ENCODE data around the gene AZGP1.
"Not testable (repeated sequence)": the region's sequence is repeated elsewhere in the genome, so short reads cannot be mapped to it uniquely, and the experiment has no call there.

Gene AZGP1

DNA sequence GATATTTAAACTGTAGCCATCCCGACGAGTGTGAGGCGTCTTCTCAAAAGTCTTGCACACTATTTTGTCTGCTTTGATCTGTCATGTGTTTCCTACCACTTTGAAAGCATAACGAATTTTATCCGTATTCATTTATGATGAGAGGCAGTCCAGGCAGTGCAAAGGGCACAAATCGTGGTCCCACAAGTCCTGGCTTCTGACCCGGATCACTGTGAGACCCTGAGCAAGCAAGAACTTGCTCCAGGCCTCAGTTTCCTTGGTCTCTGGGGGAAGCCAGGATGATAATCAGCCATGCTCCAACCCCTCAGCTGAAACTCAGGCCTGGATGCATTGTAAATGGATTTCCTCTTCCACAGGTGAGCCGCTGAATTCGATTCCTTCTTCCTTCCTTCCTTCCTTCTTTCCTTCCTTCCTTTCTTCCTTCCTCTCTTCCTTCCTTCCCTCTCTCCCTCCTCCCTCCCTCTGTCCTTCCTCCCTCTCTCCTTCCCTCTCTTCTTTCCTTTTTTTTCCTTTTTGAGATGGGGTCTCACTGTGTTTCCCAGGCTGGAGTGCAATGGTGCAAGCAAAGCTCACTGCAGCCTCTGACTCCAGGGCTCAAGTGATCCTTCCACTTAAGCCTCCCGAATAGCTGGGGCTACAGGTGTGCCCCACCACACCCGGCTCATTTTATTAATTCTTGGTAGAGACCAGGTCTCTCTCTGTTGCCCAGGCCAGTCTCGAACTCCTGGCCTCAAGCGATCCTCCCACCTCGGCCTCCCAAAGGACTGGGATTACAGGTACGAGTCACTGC, 21.1 kb upstream of the AZGP1 start:
- DNase-seq, result no peak

DNA sequence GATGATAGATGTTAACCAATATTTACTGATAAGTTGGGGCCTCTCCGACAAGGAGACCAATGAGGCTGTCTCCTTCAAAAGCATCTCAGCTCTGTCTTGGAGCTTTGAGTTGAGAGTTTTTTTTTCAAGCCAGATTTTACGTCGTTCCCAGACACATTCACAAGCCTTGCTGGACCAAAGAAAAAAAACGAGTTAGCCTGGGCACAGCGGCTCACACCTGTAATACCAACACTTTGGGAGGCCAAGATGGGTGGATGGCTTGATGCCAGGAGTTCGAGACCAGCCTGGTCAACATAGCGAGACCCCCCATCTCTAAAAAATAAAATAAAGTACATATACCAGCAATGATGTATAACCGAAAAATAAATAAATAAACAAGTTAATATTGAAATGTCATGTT, 19.0 kb upstream of the AZGP1 start:
- DNase-seq, result no peak

DNA sequence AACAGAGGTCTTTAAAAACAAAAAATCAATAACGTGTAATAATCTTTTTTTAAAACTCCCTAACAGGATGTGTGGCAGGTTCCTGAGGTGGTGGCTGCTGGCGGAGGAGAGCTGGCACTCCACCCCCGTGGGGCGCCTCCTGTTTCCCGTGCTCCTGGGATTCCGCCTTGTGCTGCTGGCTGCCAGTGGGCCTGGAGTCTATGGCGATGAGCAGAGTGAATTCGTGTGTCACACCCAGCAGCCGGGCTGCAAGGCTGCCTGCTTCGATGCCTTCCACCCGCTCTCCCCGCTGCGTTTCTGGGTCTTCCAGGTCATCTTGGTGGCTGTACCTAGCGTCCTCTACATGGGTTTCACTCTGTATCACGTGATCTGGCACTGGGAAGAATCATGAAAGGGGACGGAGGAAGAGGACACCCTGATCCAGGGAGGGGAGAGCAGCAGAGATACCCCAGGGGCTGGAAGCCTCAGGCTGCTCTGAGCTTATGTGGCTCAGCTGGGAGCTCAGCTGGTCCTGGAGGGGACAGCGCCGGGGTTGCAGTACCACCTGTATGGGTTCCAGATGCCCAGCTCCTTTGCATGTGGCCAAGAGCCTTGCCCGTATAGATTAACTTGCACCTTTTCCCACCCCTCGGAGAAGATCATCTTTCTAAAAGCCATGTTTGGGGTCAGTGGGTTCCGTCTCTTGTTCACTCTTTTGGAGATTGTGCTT, 16.7 kb upstream of the AZGP1 start:
- no peak for DNase-seq

DNA sequence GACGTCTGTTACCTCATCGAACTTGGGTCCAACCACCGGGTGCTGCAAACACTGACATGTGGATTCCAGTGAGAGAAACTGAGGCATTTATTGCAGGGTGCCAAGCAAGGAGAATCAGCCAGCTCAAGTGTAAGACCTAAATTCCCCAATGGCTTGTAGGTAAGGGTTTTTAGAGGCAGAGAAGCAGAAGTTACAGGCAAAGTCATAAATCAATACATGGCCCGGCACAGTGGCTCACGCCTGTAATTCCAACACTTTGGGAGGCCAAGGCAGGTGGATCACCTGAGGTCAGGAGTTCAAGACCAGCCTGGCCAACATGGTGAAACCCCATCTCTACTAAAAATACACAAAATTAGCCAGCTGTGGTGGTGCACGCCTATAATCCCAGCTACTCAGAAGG, 15.7 kb upstream of the AZGP1 start:
- not testable (repeated sequence) for DNase-seq

DNA sequence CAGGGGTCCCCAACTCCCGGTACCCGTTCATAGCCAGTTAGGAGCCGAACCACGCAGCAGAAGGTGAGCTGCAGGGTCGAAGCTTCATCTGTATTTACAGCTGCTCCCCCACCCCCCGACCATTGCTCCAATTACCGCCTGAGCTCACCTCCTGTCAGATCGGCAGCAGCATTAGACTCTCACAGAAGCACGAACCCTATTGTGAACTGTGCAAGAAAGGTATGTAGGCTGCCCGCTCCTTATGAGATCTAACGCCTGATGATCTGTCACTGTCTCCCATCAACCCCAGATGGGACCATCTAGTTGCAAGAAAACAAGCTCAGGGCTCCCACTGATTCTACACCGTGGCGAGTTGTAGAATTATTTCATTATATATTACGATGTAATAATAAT, 14.6 kb upstream of the AZGP1 start:
- no peak for DNase-seq

DNA sequence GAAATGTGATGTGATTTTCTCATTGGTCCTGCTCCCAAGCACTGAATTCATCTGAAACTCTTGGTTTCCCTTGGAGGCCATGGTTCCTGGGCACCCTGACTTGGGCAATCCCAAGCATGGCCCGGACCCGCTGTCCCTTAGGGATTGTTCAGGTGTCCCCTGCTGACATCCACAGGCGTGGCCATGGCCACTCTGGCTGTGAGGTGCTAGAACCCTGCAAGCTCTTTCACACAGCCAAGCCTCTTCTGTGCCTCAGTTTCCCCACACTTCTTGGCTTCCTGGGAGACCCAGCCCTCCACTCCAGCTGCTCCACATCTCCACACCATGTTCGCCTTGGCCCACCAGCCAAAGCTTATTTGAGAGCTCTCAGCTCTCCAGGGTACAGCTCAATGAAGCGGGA, 12.0 kb upstream of the AZGP1 start:
- DNase-seq, result no peak

DNA sequence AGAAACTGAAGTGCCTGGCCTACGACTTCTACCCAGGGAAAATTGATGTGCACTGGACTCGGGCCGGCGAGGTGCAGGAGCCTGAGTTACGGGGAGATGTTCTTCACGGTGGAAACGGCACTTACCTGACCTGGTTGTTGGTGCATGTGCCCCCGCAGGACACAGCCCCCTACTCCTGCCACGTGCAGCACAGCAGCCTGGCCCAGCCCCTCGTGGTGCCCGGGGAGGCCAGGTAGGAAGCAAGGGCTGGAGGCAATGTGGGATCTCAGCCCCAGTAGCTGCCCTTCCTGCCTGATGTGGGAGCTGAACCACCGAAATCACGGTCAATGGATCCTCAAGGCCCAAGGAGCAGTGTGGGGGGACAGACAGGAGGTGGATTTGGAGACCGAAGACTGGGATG, 11.5 kb upstream of the AZGP1 start:
- not testable (repeated sequence) for DNase-seq

DNA sequence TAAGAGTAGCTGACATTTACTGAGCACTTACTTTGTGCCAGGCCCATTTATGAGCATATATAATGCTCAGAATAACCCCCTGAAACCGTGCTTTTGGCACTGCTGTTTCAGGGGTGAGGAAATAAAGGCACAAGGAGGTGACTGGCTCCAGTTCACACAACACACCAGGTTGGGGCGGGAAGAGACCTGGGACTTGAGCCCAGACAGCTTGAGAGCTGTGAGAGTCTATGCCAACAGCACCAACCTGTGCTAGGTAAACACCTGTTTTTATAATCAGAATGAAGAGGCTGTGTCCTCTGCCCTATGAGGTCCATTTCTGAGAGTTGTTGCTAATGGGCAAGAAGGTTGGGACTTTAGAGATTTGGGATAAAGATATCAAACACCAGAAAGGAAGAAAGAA, 8.8 kb upstream of the AZGP1 start:
- DNase-seq, result no peak

DNA sequence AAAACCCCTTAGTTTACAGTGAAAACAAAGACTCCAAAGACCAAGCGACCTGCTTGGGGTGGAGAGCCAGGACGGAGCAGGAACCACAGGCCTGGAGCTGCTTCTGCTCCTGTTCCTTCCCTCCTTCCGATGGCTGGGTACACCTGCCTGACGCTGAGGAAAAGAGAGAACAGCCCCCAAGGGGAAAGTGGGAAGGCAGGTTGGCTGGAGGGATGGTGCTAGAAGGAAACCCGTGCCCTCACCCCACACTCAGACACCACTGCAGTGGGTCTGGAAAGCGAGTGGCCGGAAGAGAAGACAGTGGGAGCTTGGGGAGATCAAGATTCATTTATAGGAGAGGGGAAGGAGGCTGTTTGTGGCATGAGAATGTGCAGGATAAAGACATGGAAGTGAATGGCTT, 5.2 kb upstream of the AZGP1 start:
- not testable (repeated sequence) for DNase-seq

DNA sequence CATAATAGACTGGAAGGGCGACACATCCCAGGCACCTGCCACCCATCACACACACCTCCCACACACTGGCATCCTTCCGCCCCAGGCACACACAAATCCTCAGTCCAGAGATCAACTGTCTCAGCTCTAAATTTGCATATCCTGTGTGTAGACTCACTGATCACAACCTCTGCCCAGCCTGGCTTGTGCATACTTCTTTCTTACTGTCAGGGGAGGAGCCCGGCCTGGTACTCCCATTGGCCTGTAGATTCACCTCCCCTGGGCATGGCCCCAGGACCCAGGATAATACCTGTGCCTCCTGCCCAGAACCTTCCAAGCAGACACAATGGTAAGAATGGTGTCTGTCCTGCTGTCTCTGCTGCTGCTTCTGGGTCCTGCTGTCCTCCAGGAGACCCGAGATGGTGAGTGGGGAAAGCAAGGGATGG, 4.6 kb upstream of the AZGP1 start:
- DNase-seq, result not testable (repeated sequence)

DNA sequence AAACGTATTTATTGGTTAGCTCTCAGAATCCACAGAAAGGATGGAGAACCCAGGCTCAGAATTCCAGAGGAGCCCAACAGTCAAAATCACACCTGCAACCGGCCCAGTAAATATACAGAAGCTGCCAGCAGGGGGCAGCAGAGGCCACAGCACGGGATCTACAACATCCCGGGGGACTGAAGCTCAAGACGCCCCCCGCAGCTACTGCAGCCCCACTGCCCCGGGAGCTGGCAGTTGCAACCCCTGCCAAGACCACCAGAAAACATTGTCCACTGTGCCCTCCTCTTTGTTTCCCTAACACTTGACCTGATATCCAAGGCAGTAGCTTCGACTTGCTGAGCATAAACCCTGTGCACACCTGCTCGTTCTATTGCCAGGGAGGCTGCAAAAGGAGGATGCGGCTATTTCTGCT, 4.0 kb upstream of the AZGP1 start:
- not testable (repeated sequence) for DNase-seq

DNA sequence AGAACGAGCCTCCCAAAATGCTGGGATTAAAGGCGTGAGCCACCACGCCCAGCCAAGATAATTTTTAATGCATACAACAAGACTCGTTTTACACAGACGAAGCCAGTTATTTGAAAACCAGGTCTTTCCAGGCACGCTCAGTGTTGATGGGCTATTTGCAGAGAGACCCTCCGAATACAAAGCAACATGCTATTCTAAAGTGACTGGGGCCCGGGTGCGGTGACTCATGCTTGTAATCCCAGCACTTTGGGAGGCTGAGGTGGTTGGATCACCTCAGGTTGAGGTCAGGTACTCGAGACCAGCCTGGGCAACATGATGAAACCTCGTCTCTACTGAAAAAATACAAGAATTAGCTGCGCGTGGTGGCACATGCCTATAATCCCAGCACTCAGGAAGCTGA, 795 bp upstream of the AZGP1 start:
- DNase-seq, result no peak

DNA sequence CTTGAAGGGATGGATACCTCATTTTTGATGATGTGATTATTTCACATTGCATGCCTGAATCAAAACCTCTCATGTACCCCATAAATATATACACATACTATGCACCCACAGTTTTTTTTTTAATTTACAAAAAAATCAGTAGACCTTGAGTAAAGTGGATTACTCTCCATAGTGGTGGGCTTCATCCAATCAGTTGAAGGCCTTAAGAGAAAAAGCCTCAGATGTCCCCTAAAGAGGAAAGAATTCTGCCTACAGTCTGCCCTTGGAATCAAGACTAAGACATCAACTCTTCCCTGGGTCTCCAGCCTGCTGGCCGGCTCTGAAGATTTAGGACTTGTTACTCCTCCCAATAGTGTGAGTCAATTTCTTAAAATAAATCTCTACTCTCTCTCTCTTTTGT, 1.1 kb downstream of the AZGP1 start:
- no peak for DNase-seq

DNA sequence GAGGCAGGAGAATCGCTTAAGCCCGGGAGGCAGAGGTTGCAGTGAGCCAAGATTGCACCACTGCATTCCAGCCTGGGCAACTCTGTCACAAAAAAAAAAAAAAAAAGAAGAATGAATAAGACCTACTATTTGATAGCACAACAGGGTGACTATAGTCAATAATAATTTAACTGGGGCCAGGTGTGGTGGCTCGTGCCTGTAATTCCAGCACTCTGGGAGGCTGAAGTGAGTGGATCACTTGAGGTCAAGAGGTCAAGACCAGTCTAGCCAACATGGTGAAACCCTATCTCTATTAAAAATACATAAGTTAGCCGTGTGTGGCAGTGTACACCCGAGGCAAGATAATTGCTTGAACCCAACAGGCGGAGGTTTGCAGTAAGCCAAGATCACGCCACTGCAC, 2.0 kb downstream of the AZGP1 start:
- DNase-seq, result not testable (repeated sequence)

DNA sequence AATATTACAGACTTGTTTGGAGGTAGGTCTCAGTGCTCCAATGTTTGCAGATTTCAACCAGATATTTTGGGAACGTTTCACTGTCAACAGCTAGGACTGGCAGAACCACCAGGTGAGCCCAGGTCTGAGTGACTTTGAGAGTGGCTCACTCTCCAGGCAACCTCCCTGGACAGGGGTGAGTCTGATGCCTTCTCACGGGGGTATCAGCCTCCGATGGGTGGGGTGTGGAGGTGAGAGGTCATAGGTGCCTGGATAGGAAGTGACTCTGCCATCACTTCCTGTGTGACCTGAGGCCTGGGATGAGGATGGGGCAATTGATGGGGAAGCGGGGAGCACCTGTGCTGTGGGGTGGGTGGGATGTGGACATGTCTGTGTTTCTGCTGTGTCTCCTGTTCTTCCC, 4.6 kb downstream of the AZGP1 start:
- DNase-seq, result no peak

DNA sequence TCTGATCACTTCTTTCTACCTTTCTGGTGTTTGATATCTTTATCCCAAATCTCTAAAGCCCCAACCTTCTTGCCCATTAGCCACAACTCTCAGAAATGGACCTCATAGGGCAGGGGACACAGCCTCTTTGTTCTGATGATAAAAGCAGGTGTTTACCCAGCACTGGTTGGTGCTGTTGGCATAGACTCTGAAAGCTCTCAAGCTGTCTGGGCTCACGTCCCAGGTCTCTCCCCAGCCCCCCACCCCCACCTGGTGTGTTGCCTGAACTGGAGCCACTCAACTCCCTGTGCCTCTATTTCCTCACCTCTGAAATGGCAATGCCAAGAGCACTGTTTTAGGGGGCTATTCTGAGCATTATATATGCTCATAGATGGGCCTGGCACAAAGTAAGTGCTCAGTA, 6.0 kb downstream of the AZGP1 start:
- DNase-seq, result not testable (repeated sequence)

DNA sequence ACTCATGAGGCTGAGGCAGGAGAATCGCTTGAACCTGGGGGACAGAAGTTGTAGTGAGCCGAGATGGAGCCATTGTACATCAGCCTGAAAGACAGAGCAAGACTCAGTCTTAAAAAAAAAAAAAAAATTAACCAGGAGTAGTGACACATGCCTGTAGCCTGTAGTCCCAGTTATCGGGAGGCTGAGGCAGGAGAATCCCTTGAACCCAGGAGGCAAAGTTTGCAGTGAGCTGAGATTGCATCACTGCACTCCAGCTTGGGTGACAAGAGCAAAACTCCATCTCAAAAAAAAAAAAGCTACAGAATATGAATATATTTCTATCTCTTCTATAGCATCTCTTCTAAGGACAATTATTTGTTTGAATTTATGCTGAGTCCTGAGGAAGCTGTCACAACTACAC, 6.5 kb downstream of the AZGP1 start:
- no peak for DNase-seq

DNA sequence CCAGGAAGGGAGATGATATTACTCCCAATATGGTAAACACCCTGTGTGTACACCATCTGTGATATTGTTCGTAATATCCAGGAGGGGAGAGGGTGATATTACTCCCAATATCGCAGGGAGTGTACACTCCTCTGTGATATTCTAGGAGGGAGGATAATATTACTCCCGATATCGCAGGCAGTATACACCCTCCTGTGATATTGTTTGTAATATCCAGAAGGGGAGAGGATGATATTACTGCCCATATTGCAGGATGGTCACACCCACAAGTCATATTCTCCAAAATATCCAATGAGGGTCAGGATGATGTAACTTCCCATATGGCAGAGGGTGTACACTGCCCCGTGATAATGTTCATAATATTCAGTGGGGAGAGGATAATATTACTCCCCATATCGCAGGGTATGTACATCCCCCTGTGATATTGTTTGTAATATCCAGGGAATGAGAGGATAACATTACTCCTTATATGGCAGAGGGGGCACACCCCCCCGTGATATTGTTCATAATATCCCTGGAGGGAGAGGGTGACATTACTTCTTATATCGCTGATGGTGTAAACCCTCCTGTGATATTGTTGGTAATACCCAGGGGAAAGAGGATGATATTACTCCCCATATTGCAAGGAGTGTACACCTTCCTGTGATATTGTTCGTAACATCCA, 17.1 kb downstream of the AZGP1 start:
- DNase-seq, result no peak

DNA sequence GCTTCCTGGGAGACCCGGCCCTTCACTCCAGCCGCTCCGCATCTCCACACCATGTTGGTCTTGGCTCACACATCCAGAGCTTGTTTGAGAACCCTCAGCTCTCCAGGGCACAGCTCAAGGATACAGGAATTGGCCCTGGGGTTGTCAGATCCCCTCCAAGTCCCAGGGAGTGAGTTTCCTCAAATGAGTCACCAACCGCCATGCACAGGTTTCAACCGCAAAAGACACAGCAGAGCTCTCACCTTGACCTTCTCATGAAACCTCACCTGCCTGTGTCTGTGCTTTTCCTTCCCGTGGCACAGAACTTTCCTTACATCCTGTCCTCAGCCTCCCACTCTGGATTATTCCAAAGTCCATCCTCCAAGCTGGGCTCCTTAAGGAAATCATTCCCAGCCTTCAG, 20.6 kb downstream of the AZGP1 start:
- no peak for DNase-seq

DNA sequence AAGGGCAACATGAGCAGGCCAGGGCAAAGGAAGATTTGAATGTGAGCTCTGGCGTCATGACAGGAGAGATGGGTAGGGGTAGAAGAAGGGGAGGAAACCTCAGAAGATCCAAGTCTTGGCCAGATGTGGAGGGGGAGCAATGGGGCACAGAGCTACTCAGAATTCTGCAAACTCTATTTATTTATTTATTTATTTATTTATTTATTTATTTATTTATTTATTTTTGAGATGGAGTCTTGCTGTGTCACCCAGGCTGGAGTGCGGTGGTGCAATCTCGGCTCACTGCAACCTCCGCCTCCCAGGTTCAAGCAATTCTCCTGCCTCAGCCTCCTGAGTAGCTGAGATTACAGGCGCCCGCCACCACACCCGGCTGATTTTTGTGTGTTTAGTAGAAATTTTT, 21.2 kb downstream of the AZGP1 start:
- not testable (repeated sequence) for DNase-seq

DNA sequence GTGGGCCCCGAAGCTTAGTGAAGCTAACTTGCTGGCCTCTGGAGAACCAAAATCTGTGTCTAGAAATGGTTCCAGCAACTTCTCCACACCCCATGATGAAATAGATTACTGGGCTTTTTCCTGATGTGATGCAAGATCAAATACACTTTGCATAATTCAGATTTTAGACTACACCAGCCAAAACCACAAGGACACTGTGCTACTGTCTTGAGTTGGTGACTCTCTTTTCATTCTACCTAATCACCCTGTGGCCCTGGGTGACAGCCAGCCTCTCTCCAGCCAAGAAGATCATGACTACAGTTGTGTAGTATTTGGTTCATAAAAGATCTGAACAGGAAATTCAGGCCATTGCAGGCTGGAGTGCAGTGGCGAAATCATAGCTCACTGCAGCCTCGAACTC, 22.2 kb downstream of the AZGP1 start:
- DNase-seq, result no peak

DNA sequence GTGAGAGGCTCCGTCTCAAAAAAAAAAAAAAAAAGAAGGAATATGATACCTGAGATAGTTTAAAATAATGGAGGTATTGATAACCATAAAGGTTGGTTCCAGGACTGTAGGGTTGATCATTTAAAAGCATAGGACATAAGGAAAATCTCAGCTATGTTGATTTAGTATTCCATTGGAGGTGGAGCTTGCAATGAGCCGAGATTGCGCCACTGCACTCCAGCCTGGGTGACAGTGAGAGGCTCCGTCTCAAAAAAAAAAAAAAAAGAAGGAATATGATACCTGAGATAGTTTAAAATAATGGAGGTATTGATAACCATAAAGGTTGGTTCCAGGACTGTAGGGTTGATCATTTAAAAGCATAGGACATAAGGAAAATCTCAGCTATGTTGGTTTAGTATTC, 23.2 kb downstream of the AZGP1 start:
- not testable (repeated sequence) for DNase-seq

DNA sequence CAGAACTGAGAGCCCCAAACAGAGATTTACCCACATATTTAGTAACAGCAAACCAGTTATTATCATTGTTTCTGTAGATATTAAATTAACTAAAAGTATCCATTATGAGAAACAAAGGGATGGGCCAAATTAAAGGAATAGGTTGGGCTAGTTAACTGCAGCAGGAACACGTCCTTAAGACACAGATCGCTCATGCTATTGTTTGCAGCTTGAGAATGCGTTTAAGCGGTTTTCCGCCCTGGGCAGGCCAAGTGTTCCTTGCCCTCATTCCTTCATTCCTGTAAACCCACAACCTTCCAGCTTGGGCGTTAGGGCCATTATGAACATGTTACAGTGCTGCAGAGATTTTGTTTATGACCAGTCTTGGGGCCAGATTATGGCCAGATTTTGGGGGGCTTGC, 25.0 kb downstream of the AZGP1 start:
- DNase-seq, result not testable (repeated sequence)

DNA sequence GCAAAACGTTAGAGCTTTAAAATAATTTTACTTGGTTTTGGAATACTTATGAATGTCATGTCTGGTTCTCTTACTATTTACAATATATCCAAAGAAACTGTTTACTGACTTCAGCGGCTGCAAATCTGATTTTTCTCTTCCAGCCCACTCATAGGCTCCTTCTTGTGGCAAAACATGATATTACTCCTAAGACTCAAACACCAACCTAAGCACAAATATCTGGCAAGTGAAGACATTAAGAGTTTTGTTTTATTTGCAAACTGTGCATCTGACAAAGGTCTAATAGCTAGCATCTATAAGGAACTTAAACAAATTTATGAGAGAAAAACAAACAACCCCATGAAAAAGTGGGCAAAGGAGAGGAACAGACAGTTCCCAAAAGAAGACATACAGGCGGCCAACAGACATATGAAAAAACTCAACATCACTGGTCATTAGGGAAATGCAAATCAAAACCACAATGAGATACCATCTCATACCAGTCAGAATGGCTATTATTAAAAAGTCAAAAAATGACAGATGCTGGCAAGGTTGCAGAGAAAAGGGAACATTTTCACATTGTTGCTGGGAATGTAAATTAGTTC, 26.1 kb downstream of the AZGP1 start:
- no peak for DNase-seq

Data from right forelimb (tissue), 1 donor.